ENCODE results near the gene CRHR2.

DNA sequence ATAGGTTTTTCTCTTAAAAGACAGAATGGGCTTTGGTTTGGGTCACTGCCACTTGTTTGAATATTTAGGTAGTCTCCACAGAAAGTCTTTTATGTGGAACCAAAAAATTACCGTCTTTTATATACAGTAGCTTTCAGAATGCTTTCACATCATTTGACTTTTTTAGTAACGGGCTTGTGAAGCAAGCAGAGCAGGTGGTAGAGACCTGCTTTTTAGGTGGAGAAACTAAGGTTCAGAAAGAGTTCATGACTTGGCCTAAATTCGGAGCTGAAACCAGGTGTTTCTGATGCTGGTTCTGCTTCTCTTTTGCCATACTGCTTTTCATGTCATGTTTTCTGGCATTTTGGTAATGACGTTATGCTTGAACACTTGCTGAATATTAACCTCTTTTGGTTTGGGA is 51.3 kb downstream of the CRHR2 start:
- TF ChIP-seq, protein P1, sequence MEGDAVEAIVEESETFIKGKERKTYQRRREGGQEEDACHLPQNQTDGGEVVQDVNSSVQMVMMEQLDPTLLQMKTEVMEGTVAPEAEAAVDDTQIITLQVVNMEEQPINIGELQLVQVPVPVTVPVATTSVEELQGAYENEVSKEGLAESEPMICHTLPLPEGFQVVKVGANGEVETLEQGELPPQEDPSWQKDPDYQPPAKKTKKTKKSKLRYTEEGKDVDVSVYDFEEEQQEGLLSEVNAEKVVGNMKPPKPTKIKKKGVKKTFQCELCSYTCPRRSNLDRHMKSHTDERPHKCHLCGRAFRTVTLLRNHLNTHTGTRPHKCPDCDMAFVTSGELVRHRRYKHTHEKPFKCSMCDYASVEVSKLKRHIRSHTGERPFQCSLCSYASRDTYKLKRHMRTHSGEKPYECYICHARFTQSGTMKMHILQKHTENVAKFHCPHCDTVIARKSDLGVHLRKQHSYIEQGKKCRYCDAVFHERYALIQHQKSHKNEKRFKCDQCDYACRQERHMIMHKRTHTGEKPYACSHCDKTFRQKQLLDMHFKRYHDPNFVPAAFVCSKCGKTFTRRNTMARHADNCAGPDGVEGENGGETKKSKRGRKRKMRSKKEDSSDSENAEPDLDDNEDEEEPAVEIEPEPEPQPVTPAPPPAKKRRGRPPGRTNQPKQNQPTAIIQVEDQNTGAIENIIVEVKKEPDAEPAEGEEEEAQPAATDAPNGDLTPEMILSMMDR (conservative IDR thresholded peaks at IDR 0.05 in 1 of 2, IDR thresholded peaks at IDR 0.05 in 1 of 2; ENCODE audit: low read depth in 1 of 2, low read length in 2 of 2), result no peak
- no peak for TF ChIP-seq EZH2 (IDR thresholded peaks at IDR 0.05; ENCODE audit: low read length, missing control alignments)

Measured in fibroblast of lung (primary cell).